Neuron (in vitro differentiated cells): ENCODE results near the gene XPNPEP3.
"Not testable (repeated sequence)": the region's sequence is repeated elsewhere in the genome, so short reads cannot be mapped to it uniquely, and the experiment has no call there.

Source experiments
- H2AFZ ChIP-seq: one replicate; pipeline ENCODE4 v1.6.1; 2013; ENCODE audit warnings: low read depth, mild to moderate bottlenecking, inconsistent platforms, low read length, moderate library complexity
- H3K27me3 ChIP-seq: one replicate; pipeline ENCODE4 v1.6.1; 2013; ENCODE audit warnings: low read length; ENCODE audit not compliant: insufficient read depth
- H3K36me3 ChIP-seq: one replicate; pipeline ENCODE4 v1.6.1; 2013; ENCODE audit warnings: low read length; ENCODE audit not compliant: insufficient read depth
- H3K4me1 ChIP-seq: one replicate; pipeline ENCODE4 v1.6.1; 2013; ENCODE audit warnings: low read length; ENCODE audit not compliant: insufficient read depth
- H3K4me3 ChIP-seq: 2 replicates; pipeline ENCODE4 v1.5.1; 2013; ENCODE audit warnings: mild to moderate bottlenecking, low read length, moderate library complexity
- H3K9me3 ChIP-seq: one replicate; pipeline ENCODE4 v1.6.1; 2013; ENCODE audit warnings: low read length

Gene XPNPEP3

DNA sequence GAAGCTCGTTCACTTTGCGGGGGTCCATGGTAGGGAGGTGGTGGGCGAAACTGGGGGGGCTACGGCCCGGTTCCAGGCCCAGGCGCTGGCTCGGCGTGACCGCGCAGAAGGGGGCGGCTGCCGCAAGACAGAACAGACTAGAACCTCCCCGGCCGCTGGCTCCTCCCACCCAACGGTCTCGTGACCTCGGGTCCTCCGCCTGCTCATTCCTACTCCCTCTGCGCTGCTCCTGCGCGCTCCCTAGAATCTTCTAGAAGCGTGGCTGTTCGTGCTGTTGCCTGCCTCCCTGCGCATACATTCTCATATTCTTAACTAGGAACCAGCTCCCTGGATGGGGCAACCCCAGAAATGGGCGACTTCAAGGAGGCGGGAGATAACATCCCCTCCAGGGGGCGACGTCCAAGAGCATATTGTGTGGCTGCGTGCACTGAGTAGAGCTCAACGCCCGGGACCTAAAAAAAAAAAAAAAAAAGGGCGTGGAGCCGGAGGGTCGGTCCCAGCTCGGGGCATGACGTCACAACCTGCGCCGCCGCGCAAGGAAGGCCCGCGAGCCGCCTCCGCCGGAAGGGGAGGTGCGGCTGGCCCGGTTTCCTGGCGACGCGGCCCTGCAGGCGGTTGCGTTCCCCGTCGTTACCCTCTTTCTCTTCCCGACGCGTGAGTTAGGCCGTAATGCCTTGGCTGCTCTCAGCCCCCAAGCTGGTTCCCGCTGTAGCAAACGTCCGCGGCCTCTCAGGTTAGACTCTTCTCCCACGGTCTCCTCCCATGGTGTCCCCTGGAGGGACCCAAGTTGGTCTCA, at the start of gene XPNPEP3, which contains the start of gene ST13:
XPNPEP3 (plus strand) TSS at position 636 of the 796 bp plus-strand sequence; CDS start at position 670, 34 bp downstream.
ST13 (minus strand) TSS at position 127 of the 796 bp plus-strand sequence; CDS start at position 28, 99 bp downstream.
- Histone ChIP-seq H2AFZ (peak within 1 kb of the TSS; percentile 71), H3K4me1 (peaks cover 32% of the 10 kb centered on the region), H3K4me3 (peak within 1 kb of the TSS; percentile 98), H3K36me3 (peaks cover 18% of the 10 kb centered on the region), H3K9me3 (no peaks in the 10 kb centered on the region), H3K27me3 (no peaks in the 10 kb centered on the region)

DNA sequence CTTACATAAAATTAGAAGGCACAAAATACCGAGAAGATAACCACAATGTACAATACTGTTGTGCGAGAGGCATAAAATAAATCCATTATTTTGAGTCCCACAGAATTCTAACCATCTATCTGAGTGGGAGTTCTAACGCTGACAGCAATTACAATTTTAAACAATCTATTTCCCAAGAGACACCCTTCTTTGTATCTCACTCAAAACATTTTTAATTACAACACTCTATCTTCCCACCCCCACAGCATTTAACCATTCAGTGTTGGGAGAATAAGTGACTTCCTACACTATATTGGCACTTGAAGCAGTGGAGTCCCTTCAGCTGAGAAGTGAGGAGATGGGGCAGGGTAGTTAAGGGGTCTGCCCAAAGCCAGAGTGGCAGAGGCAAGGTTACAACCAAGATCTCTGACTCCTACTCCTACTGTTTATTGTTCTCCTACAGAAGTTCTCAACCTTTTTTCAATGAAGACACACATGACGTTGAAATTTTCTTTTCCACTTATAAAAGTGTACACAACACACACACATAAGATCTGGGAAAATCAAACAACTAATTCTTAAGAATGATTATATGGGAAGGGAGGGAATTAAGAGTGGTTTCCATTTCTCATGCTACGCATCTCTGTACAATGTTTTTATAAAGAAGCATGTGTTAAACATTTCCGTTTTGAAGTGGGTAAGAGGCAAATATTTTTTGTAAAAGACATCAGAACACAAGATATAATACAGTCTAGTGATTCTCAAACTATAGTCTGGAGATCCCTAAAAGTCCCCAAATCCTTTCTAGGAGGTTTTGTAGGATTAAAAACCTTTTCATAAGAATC, 48.7 kb upstream of the XPNPEP3 start:
- Histone ChIP-seq H3K4me3 (no peak overlapping the region), H3K27me3 (no peaks in the 10 kb centered on the region), H3K9me3 (no peaks in the 10 kb centered on the region), H2AFZ (no peak overlapping the region), H3K36me3 (peaks cover 3% of the 10 kb centered on the region), H3K4me1 (no peaks in the 10 kb centered on the region)

DNA sequence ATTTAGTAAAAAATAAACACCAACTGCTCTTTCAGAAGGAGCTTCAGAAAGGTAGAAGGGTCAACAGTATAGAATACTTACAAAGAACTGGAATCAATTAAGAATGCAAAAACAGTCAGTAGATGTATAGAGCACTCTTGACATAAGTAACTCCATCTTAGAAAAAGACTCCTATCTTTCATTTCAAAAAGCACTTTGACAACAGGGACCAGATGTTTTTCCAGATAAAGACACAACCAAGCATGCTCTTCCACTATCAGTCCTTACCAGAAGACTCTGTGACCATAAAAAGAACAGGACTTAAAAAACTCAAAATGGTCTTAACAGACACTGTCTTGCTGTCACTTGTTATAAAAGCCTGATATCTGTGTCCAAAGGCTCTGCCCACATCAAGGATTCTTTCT, 43.0 kb upstream of the XPNPEP3 start:
- H2AFZ ChIP-seq: no peak overlapping the region
- no peaks in the 10 kb centered on the region for H3K27me3 ChIP-seq
- peaks cover 3% of the 10 kb centered on the region for H3K4me1 ChIP-seq
- no peak overlapping the region for H3K4me3 ChIP-seq
- no peaks in the 10 kb centered on the region for H3K9me3 ChIP-seq
- H3K36me3 ChIP-seq: no peaks in the 10 kb centered on the region

DNA sequence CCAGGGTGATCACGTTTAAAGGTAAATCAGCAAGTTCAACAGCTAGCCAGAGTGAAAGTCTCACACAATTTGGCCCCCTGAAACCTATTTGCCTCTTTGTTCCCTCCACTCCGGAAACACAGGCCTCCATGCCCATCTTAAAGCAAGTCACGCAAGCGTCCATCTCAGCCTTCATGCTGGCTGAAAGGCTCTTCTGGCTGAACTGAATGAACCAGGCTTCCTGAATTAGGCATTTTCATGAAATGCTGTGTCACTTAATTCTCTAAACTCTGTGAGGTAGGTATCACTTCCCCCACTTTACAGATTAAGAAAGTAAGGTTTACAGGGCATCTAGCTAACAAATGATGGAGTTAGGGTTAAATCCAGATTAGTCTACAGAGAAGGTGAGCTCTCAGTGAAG, 39.2 kb upstream of the XPNPEP3 start:
- Histone ChIP-seq H3K27me3 (no peaks in the 10 kb centered on the region), H3K4me1 (peaks cover 6% of the 10 kb centered on the region), H3K36me3 (peaks cover under 1% of the 10 kb centered on the region), H3K4me3 (no peak overlapping the region), H2AFZ (no peak overlapping the region), H3K9me3 (no peaks in the 10 kb centered on the region)

DNA sequence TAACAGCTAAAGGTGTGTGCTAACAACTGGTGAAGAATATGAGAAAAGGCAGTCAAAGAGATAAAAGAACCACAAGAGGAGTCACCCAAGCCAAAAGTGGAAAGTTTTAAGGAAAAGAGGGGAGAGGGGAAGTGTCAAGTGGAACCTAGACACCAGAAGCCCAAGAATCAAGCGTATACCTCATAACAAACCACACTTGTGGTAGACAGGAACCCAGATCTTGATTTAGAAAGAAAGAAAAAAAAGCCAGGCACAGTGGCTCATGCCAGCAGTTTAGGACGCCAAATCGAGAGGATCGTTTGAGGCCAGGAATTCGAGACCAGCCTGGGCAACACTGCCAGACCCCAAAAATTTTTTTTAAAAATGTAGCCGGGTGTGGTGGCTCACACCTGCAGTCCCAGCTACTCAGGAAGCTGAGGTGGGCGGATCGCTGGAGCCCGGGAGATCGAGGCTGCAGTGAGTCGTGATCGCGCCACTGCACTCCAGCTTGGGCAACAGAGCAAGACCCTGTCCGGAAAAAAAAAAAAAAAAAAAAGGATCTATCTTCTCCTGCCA, 38.7 kb upstream of the XPNPEP3 start:
- no peaks in the 10 kb centered on the region for H3K9me3 ChIP-seq
- H3K36me3 ChIP-seq: peaks cover 6% of the 10 kb centered on the region
- H2AFZ ChIP-seq: peak overlapping the region; percentile 93
- peak overlapping the region; percentile 78 for H3K4me3 ChIP-seq
- H3K4me1 ChIP-seq: peaks cover 6% of the 10 kb centered on the region
- no peaks in the 10 kb centered on the region for H3K27me3 ChIP-seq

DNA sequence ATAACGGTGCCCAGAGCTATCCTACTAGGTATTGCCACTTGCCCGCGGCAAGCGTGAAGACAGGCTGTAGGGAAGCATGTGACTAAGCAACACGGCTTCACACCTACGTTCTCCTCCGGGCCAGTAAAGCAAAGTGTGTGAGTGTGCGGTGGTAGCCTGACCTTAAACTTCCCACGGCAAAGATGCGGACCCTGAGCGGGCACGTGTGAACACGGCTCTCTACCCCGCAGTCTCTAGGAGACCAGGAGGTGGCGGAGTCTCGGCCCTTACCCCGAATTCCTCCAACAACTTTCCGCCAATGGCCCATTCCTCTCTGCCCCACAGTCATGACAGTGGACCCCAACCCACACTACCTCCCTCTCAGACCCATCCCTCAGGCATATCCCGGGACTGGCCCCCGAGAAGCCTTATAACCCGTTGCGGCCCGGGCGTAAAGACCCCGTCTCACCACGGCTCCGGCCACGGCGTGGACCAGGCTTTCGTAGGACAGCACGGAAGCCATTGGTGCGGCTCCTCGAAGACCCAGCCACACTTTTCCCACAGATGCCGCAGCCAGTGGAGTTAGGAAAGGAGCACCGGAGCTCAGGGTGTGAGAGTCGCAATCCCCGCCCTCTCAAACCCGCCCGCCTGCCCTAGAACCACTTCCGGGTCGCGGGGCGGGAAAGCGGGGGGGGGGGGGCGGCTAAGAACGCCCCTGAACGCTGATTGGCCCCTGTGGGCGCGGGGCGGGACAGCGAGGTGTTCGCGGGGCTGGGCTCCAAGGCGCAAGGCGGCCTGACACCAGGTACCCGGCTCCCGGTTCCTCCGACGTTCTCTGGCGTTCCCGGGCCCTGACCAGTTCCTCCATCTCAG, 38.0 kb upstream of the XPNPEP3 start, which contains the start of gene SLC25A17:
SLC25A17 (minus strand) TSS at position 600 of the 852 bp plus-strand sequence; CDS start at position 502, 98 bp downstream.
- peak within 1 kb of the TSS; percentile 93 for H2AFZ ChIP-seq
- no peaks in the 10 kb centered on the region for H3K9me3 ChIP-seq
- H3K4me1 ChIP-seq: peaks cover 6% of the 10 kb centered on the region
- peak within 1 kb of the TSS; percentile 78 for H3K4me3 ChIP-seq
- H3K27me3 ChIP-seq: no peaks in the 10 kb centered on the region
- peaks cover 13% of the 10 kb centered on the region for H3K36me3 ChIP-seq

DNA sequence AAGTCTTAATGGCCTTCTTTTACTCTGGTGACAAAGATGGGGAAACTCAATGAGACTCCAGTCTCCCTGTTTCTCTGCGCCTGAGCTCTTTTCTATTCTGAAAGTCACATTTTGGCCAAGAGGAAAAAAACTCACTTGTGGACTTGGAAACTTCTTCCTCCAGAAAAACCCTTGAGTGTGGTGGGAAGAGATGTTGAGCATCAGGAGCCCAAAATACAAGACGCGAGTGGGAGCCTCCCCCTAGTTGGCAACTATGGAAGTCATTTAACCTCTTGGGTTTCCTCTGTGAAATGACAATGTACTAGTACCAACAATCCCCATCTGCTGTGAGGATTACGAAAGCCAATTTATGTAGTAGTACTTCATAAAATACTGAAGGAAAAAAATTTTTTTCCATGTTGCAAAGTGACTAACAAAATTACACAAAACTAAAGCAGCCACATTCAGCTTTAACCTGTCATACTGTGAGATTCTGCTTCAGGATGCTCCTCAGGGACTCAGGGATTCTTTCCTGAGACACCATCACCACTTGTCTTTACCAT, 37.3 kb upstream of the XPNPEP3 start:
- H3K9me3 ChIP-seq: no peaks in the 10 kb centered on the region
- peak overlapping the region; percentile 77 for H2AFZ ChIP-seq
- peaks cover 6% of the 10 kb centered on the region for H3K4me1 ChIP-seq
- peak overlapping the region; percentile 78 for H3K4me3 ChIP-seq
- H3K27me3 ChIP-seq: no peaks in the 10 kb centered on the region
- H3K36me3 ChIP-seq: peaks cover 15% of the 10 kb centered on the region

DNA sequence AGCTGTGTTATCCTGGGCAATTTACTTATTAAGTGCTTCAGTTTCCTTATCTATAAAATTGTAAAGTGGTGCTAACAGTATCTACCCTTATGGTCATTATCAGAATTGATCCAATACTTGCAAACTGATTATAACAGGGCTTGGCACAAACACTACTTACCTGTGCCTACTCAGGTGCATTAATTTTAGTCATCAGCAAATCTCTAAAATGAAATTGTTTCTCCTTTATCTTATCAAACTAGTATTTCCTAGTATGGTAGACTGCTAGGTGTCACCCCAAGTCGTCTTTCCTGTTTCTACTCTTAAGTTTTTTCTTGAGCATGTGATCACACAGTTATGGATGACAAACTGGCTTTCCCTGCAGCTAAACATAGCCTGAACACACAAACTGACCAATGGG, 33.5 kb upstream of the XPNPEP3 start:
- no peak overlapping the region for H3K4me3 ChIP-seq
- no peak overlapping the region for H2AFZ ChIP-seq
- H3K9me3 ChIP-seq: no peaks in the 10 kb centered on the region
- H3K36me3 ChIP-seq: peaks cover 34% of the 10 kb centered on the region
- no peaks in the 10 kb centered on the region for H3K27me3 ChIP-seq
- peaks cover 3% of the 10 kb centered on the region for H3K4me1 ChIP-seq

DNA sequence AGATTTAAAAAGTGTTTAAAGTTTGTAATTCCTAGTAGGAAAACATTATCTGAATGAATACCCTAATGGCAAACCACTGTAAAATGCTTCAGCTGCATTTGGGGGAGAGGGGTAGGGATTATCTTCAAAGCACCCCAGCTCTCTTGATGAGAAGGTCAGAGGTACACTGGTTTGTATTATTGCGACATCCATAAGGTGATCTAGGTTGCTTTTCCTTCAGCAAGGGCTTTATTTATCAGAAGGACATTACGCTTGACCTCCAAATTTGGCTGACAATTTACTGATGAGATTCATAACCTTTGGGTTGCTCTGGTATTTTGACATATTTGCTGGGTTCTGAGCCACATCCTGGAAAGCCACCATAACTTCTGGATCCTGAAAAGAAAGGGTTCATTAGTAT, 30.7 kb upstream of the XPNPEP3 start:
- H3K9me3 ChIP-seq, H3K27me3 ChIP-seq, H3K4me1 ChIP-seq, H3K4me3 ChIP-seq, H2AFZ ChIP-seq: not testable (repeated sequence)
- H3K36me3 ChIP-seq: peaks cover 59% of the 10 kb centered on the region

DNA sequence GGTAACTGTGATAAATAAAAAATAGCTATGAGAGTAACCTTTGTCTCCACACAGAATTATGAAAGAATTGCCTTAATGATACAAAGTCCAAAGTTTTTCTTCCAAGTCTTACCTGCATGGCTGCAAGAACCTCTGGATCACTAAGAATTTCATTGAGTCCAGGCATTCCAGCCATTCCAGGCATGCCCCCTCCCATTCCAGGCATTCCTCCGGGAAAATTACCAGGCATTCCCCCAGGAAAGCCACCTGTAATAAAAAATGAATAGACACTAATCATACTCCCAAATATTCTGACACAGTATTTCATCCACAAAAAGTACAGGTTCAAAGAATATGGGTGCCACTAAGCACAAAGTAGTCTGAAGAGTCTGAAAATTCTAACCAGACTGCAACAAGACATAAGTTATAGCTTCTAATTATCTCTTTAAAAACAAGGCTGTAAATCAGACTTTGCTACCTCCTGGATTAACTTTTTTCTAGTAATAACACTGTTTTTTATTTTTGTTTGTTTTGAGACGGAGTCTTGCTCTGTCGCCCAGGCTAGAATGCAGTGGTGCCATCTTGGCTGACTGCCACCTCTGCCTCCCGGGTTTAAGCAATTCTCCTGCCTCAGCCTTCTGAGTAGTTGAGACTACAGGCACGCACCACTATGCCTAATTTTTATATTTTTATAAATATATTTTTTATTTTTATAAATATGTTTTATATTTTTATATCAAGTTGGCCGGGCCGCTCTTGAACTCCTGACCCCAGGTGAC, 29.8 kb upstream of the XPNPEP3 start:
- peaks cover 67% of the 10 kb centered on the region for H3K36me3 ChIP-seq
- no peaks in the 10 kb centered on the region for H3K27me3 ChIP-seq
- H3K9me3 ChIP-seq: no peaks in the 10 kb centered on the region
- H3K4me1 ChIP-seq: no peaks in the 10 kb centered on the region
- H3K4me3 ChIP-seq: no peak overlapping the region
- H2AFZ ChIP-seq: no peak overlapping the region

DNA sequence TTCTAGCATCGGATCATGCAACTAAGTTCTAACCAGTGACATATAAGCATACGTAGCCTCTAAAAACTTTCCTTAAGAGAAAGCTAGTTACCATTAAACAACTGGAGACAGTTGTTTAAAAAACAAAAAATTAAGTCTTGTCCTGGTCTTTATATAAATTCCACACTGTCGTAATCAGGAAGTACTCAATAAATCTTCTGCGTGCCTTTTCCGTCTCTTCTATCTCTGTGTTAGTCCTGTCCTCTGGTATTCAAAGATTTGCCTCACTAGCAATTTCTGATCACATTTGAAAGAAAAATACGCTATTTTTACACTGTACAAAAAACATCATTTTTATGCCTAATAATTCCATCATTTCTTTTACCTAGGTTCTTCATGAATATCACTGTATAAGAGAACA, 27.8 kb upstream of the XPNPEP3 start:
- H3K36me3 ChIP-seq: peaks cover 69% of the 10 kb centered on the region
- no peak overlapping the region for H3K4me3 ChIP-seq
- H2AFZ ChIP-seq: no peak overlapping the region
- H3K9me3 ChIP-seq: no peaks in the 10 kb centered on the region
- H3K27me3 ChIP-seq: no peaks in the 10 kb centered on the region
- no peaks in the 10 kb centered on the region for H3K4me1 ChIP-seq

DNA sequence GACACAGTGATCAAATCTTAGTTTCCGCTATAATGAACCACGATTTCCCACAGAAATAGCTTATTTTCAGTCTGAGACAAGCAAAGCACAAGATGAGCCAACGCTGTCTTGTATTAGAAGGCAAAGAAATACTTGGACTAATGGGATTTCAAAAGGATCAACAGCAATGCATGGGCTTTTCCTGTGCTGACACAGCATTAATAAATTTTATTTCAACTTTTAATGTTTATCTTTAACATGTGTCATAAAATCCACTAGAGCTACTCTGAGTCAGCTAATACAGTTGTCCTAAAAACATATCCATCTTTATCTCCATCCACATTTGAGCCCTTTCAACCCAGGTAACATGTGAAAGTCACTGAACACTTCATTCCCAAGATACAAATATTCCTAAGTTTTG, 22.3 kb upstream of the XPNPEP3 start:
- Histone ChIP-seq H3K9me3 (no peaks in the 10 kb centered on the region), H3K36me3 (peaks cover 84% of the 10 kb centered on the region), H3K4me3 (no peak overlapping the region), H2AFZ (no peak overlapping the region), H3K27me3 (no peaks in the 10 kb centered on the region), H3K4me1 (no peaks in the 10 kb centered on the region)
